H9 (cell line): ENCODE data around the gene BIRC3. TPM values are rescaled to one million over a fixed set of nuclear protein-coding genes. Genes with fewer than 3 reads are reported as not detected.

Source experiments
- DNase-seq: peaks from one replicate; pipeline ENCODE4 v3.0.0-alpha.2; 2017
- H2AFZ ChIP-seq: one replicate; pipeline ENCODE4 v1.6.1; 2013; ENCODE audit warnings: mild to moderate bottlenecking, low read length, control low read depth, moderate library complexity
- H2AK5ac ChIP-seq: 2 replicates; pipeline ENCODE4 v1.6.1; 2013; ENCODE audit warnings: low read length, control low read depth, mixed read lengths; ENCODE audit not compliant: insufficient read length
- H2BK120ac ChIP-seq: one replicate; pipeline ENCODE4 v1.6.1; 2013; ENCODE audit warnings: low read depth, mild to moderate bottlenecking, low read length, control low read depth, inconsistent platforms; ENCODE audit not compliant: poor library complexity, severe bottlenecking
- H2BK12ac ChIP-seq: 2 replicates; pipeline ENCODE4 v1.6.1; 2013; ENCODE audit warnings: low read length, control low read depth, mixed read lengths, low read depth; ENCODE audit not compliant: insufficient read length
- H2BK15ac ChIP-seq: 2 replicates; pipeline ENCODE4 v1.6.1; 2013; ENCODE audit warnings: low read depth, low read length, control low read depth
- H2BK20ac ChIP-seq: one replicate; pipeline ENCODE4 v1.6.1; 2013; ENCODE audit warnings: low read depth, mild to moderate bottlenecking, low read length, control low read depth, inconsistent platforms; ENCODE audit not compliant: poor library complexity, severe bottlenecking
- H2BK5ac ChIP-seq: 2 replicates; pipeline ENCODE4 v1.6.1; 2013; ENCODE audit warnings: low read length, control low read depth, mixed read lengths; ENCODE audit not compliant: insufficient read length
- H3K14ac ChIP-seq: 2 replicates; pipeline ENCODE4 v1.6.1; 2013; ENCODE audit warnings: low read length, control low read depth; ENCODE audit not compliant: insufficient read depth
- H3K18ac ChIP-seq: 2 replicates; pipeline ENCODE4 v1.6.1; 2013; ENCODE audit warnings: low read depth, mild to moderate bottlenecking, mixed read lengths, low read length, control low read depth; ENCODE audit not compliant: insufficient read length
- H3K23ac ChIP-seq: 2 replicates; pipeline ENCODE4 v1.6.1; 2013; ENCODE audit warnings: low read length, control low read depth, mixed read lengths, low read depth; ENCODE audit not compliant: insufficient read length
- H3K23me2 ChIP-seq: 2 replicates; pipeline ENCODE4 v1.6.1; 2013; ENCODE audit warnings: low read depth, mild to moderate bottlenecking, mixed read lengths, low read length, control low read depth; ENCODE audit not compliant: insufficient read length, poor library complexity, severe bottlenecking
- H3K27ac ChIP-seq: 2 replicates; pipeline ENCODE4 v1.5.1; 2013; ENCODE audit warnings: low read length, control low read depth, mixed read lengths, low read depth; ENCODE audit not compliant: insufficient read length
- H3K27me3 ChIP-seq: 2 replicates; pipeline ENCODE4 v1.6.1; 2013; ENCODE audit warnings: low read length, control low read depth, inconsistent platforms; ENCODE audit not compliant: insufficient read depth
- H3K4ac ChIP-seq: 2 replicates; pipeline ENCODE4 v1.6.1; 2013; ENCODE audit warnings: low read depth, mild to moderate bottlenecking, control low read depth, inconsistent platforms, low read length, moderate library complexity
- H3K4me1 ChIP-seq: 2 replicates; pipeline ENCODE4 v1.6.1; 2013; ENCODE audit warnings: low read length, control low read depth, inconsistent platforms; ENCODE audit not compliant: insufficient read depth
- H3K4me2 ChIP-seq: 2 replicates; pipeline ENCODE4 v1.6.1; 2013; ENCODE audit warnings: low read length, control low read depth, mixed read lengths; ENCODE audit not compliant: insufficient read length, insufficient read depth
- H3K56ac ChIP-seq: 2 replicates; pipeline ENCODE4 v1.6.1; 2013; ENCODE audit warnings: low read depth, mild to moderate bottlenecking, mixed read lengths, low read length, control low read depth; ENCODE audit not compliant: insufficient read length
- H3K79me1 ChIP-seq: 2 replicates; pipeline ENCODE4 v1.6.1; 2013; ENCODE audit warnings: low read depth, mild to moderate bottlenecking, moderate library complexity, low read length, control low read depth, inconsistent platforms; ENCODE audit not compliant: insufficient read depth, poor library complexity, severe bottlenecking
- H3K79me2 ChIP-seq: 2 replicates; pipeline ENCODE4 v1.6.1; 2013; ENCODE audit warnings: low read length, control low read depth, inconsistent platforms; ENCODE audit not compliant: insufficient read depth
- H3K9ac ChIP-seq: 2 replicates; pipeline ENCODE4 v1.6.1; 2013; ENCODE audit warnings: low read length, control low read depth, mixed read lengths; ENCODE audit not compliant: insufficient read length; ENCODE audit errors: extremely low read depth
- H3K9me3 ChIP-seq: one replicate; pipeline ENCODE4 v1.6.1; 2013; ENCODE audit warnings: low read depth, low read length, inconsistent platforms; ENCODE audit not compliant: control insufficient read depth
- H3T11ph ChIP-seq: one replicate; pipeline ENCODE4 v1.6.1; 2013; ENCODE audit warnings: mild to moderate bottlenecking, low read length, control low read depth, inconsistent platforms
- H4K20me1 ChIP-seq: one replicate; pipeline ENCODE4 v1.6.1; 2013; ENCODE audit not compliant: control insufficient read depth, insufficient read length, insufficient read depth
- H4K5ac ChIP-seq: 2 replicates; pipeline ENCODE4 v1.6.1; 2013; ENCODE audit warnings: low read depth, mild to moderate bottlenecking, mixed read lengths, low read length, control low read depth; ENCODE audit not compliant: insufficient read length
- H4K8ac ChIP-seq: replicated peaks from 2 replicates; pipeline ENCODE4 v1.6.1; 2013; ENCODE audit warnings: low read length, control low read depth, mixed read lengths, low read depth; ENCODE audit not compliant: insufficient read length
- H4K91ac ChIP-seq: 2 replicates; pipeline ENCODE4 v1.6.1; 2013; ENCODE audit warnings: low read depth, mild to moderate bottlenecking, moderate library complexity, mixed read lengths, low read length, control low read depth; ENCODE audit not compliant: insufficient read length
- H3K27ac Mint-ChIP-seq, 3 experiments: 2 replicates in 2 of 3; 3 replicates in 1 of 3; pipeline ENCODE4 v1.8.0; 2020 to 2021; ENCODE audit warnings: mixed read lengths in 3 of 3, mild to moderate bottlenecking in 1 of 3, moderate library complexity in 1 of 3
- H3K27me3 Mint-ChIP-seq: 2 replicates; pipeline ENCODE4 v1.8.0; 2021; ENCODE audit warnings: low read depth, mild to moderate bottlenecking, moderate library complexity, mixed read lengths
- H3K36me3 Mint-ChIP-seq, 3 experiments: 2 replicates in 2 of 3; 3 replicates in 1 of 3; pipeline ENCODE4 v1.8.0; 2020 to 2021; ENCODE audit warnings: low read depth in 3 of 3, mixed read lengths in 3 of 3; ENCODE audit not compliant: insufficient read depth in 1 of 3
- H3K4me1 Mint-ChIP-seq, 2 experiments: 2 replicates each; pipeline ENCODE4 v1.8.0; 2020; ENCODE audit warnings: mixed read lengths in 2 of 2
- H3K4me3 Mint-ChIP-seq, 2 experiments: 2 replicates in 1 of 2; 3 replicates in 1 of 2; pipeline ENCODE4 v1.8.0; 2020 to 2021; ENCODE audit warnings: mild to moderate bottlenecking in 2 of 2, mixed read lengths in 2 of 2, moderate library complexity in 1 of 2
- H3K9me3 Mint-ChIP-seq, 2 experiments: 2 replicates in 1 of 2; 3 replicates in 1 of 2; pipeline ENCODE4 v1.8.0; 2020; ENCODE audit warnings: mild to moderate bottlenecking in 2 of 2, mixed read lengths in 2 of 2, moderate library complexity in 1 of 2
- WGBS: extraction: QIAGEN DNeasy Blood & Tissue Kit; methylation state at CpG from one replicate; pipeline ENCODE4 v1.1.7; 2013; ENCODE audit warnings: missing lambda C conversion rate, low lambda C conversion rate, mixed read lengths; ENCODE audit not compliant: insufficient read length; ENCODE audit errors: extremely low coverage; 5-methylcytosine and 5-hydroxymethylcytosine counted together
- total RNA-seq: library from RNA; stranded (reverse); gene quantifications from 2 replicates; pipeline ENCODE4 v1.2.1, GENCODE V29; 2021
- TF ChIP-seq, protein P1 (sequence below): fragments of 200-600 bp; sonication (generic); conservative IDR thresholded peaks from 3 replicates; pipeline ENCODE4 v1.8.0; 2021; ENCODE audit warnings: antibody characterized with exemption, mild to moderate bottlenecking

Gene BIRC3
- total RNA-seq, 1 experiment from 2014 or later = 0.04 TPM

DNA sequence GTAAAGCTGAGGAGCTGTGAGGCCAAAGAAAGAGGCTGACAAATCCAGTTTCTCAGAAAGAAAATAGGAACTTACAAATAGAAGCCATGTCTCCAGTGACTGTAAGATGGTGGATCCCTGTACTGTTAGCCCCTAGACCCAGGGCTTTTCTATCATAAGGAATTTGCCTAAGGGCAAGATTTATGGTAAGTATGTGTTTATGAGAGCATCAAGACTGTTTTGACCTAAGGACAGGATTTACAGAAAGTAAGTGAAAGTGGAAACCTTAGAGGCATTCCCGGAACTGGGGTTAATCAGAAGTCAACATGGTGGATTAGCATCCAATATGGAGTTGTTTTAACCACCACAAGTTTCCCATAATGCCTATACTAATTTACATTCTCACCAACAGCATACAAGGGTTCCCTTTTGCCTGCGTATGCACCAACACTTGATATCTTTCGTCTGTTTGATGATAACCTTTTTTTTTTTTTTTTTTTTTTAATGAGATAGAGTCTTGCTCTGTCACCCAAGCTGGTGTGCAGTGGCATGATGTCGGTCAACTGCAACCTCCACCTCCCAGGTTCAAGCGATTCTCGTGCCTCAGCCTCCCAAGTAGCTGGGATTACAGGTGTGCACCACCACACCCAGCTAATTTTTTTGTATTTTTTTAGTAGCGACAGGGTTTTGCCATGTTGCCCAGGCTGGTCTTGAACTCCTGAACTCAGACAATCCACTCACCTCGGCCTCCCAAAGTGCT, 69.9 kb downstream of the BIRC3 start:
- Mint-ChIP-seq H3K9me3 (no peaks in the 10 kb centered on the region; a peak in 1 of 5 replicates), H3K4me1 (peaks cover 16 to 22% of the 10 kb centered on the region in 2 experiments), H3K27me3 (no peaks in the 10 kb centered on the region), H3K4me3 (no peak overlapping the region), H3K36me3 (peaks cover 0 to 27% (median 15%) of the 10 kb centered on the region in 3 experiments; a peak in 4 of 7 replicates), H3K27ac (no peak overlapping the region)
- Histone ChIP-seq H3K79me2 (no peaks in the 10 kb centered on the region), H3K4ac (no peak overlapping the region), H3K23me2 (no peaks in the 10 kb centered on the region), H2BK12ac (no peak overlapping the region), H3K4me2 (no peak overlapping the region), H4K91ac (no peak overlapping the region), H3K27ac (no peak overlapping the region), H4K20me1 (no peaks in the 10 kb centered on the region), H3K56ac (no peak overlapping the region), H3K9ac (no peak overlapping the region), H3K4me1 (no peaks in the 10 kb centered on the region), H3K14ac (no peak overlapping the region), H3K9me3 (no peaks in the 10 kb centered on the region), H2BK20ac (no peak overlapping the region), H2BK120ac (no peak overlapping the region), H3K18ac (no peak overlapping the region), H3K23ac (no peak overlapping the region), H4K5ac (no peak overlapping the region), H4K8ac (no peak overlapping the region), H3K27me3 (no peaks in the 10 kb centered on the region), H2AFZ (no peak overlapping the region), H2BK15ac (no peak overlapping the region), H3K79me1 (no peaks in the 10 kb centered on the region), H3T11ph (no peak overlapping the region), H2AK5ac (no peak overlapping the region), H2BK5ac (no peak overlapping the region)
- TF ChIP-seq, protein P1, sequence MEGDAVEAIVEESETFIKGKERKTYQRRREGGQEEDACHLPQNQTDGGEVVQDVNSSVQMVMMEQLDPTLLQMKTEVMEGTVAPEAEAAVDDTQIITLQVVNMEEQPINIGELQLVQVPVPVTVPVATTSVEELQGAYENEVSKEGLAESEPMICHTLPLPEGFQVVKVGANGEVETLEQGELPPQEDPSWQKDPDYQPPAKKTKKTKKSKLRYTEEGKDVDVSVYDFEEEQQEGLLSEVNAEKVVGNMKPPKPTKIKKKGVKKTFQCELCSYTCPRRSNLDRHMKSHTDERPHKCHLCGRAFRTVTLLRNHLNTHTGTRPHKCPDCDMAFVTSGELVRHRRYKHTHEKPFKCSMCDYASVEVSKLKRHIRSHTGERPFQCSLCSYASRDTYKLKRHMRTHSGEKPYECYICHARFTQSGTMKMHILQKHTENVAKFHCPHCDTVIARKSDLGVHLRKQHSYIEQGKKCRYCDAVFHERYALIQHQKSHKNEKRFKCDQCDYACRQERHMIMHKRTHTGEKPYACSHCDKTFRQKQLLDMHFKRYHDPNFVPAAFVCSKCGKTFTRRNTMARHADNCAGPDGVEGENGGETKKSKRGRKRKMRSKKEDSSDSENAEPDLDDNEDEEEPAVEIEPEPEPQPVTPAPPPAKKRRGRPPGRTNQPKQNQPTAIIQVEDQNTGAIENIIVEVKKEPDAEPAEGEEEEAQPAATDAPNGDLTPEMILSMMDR = no peak
- no CpG with 5 or more reads among the region's 8 CpGs for WGBS
- DNase-seq = no peak

Other genes with a start within 250 kb of the BIRC3 start
- gene YAP1, start 207.0 kb upstream of the BIRC3 start, total RNA-seq = 124 TPM in 2 replicates
- 28.2 and 29.1 TPM in 2 replicates for gene BIRC2, start 29.7 kb downstream of the BIRC3 start, total RNA-seq
- gene TMEM123, start 135.3 kb downstream of the BIRC3 start, total RNA-seq = 76.7 and 77.8 TPM in 2 replicates
- not detected in 2 replicates for gene MMP7, start 213.3 kb downstream of the BIRC3 start, total RNA-seq